ENCODE data around the gene NSMCE1.

NSMCE1 gene

DNA sequence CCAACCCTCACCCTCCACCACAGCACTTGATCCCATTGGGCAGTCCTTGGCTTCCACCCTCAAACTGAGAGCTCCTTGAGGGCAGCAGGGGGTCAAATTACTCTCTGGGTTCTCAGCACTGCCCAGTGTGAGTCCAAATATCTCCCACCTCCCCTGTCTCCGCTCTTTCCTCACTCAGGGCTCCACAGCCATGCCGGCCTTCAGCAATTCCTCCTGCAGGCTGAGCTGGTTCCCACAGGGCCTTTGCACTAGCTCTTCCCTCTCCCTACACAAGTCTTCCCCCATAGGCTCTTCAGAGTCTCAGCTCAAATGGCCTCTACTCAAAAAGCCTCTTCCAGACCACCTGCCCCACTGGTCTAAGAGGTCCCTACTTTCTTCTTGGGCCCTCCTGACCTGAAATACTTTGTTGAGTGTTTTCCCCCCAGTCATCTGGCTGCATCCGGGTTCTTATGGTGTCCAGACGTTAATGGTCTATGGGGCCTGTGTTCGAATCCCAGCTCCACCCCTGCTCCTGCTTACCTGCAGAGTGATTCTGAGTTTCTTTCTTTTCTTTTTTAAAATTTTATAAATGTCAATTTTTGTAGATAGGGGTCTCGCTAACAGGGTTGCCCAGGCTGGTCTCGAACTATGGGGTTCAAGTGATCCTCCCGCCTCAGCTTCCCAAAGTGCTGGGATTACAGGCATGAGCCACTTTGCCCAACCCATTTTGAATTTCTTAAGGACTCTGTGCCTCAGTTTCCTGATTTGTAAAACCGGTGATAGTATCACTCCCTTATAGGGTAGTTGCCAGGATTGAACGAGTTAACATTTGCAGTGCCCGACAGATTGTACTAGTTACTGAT is 44.2 kb upstream of the NSMCE1 start:
- no peak overlapping the region for H3K27ac ChIP-seq
- peaks cover 35% of the 10 kb centered on the region for H4K20me1 ChIP-seq
- peaks cover 34% of the 10 kb centered on the region for H3K4me1 ChIP-seq
- peaks cover 4% of the 10 kb centered on the region; the same call in 1 of the 2 replicates for H3K9me3 ChIP-seq
- no peak for TF ChIP-seq Cebpa-rat (IDR thresholded peaks at IDR 0.05)
- peaks cover 6% of the 10 kb centered on the region; the same call in 1 of the 2 replicates for H3K27me3 ChIP-seq
- H3K9ac ChIP-seq: peak overlapping the region; percentile 86; the same call in 1 of the 2 replicates
- peak overlapping the region; percentile 95 for H3K4me3 ChIP-seq
- H3K4me2 ChIP-seq: peak overlapping the region; percentile 99
- no peaks in the 10 kb centered on the region for H3K36me3 ChIP-seq

DNA sequence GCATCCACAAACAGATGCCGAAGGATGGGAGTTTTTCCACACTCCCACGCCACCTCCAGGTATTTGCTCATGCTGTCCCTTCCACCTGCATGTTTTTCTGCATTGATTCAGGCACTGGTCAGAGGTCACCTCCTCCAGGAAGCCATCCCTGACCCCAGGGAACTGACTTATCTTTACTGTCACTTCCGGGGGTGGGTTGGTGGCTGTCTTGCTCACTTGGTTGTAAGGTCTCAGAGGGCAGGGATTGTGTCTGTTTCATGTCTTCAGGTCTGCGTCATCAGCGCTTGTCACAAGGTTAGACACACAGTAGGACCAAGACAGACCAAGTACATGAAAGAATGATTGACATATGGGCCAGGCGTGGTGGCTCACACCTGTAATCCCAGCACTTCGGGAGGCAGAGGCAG is 43.3 kb upstream of the NSMCE1 start:
- TF ChIP-seq Cebpa-rat (IDR thresholded peaks at IDR 0.05): no peak
- peaks cover 6% of the 10 kb centered on the region; the same call in 1 of the 2 replicates for H3K27me3 ChIP-seq
- no peaks in the 10 kb centered on the region for H3K36me3 ChIP-seq
- H3K27ac ChIP-seq: no peak overlapping the region
- H3K9ac ChIP-seq: no peak overlapping the region
- peaks cover 26% of the 10 kb centered on the region for H4K20me1 ChIP-seq
- H3K9me3 ChIP-seq: peaks cover 4% of the 10 kb centered on the region; the same call in 1 of the 2 replicates
- no peak overlapping the region for H3K4me3 ChIP-seq
- H3K4me2 ChIP-seq: no peak overlapping the region
- H3K4me1 ChIP-seq: peaks cover 28% of the 10 kb centered on the region

DNA sequence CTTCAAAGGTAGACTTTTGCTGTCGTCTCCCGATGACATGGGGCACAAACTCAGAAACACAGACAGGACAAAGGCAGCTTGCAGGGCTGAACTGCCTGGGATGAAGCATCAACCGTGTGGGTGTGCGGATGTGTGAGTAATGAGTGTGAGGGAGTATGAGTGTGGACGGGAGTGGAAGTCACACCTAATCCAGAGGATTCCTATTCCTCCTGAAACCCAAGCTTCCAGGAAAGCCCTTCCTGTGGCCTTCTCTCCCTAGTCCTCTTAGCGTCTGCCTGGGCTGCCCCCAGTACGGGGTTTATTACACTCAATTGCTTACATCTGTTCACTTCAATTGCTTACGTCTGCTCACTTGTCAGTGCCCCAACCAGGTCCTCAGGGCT is 42.9 kb upstream of the NSMCE1 start:
- Histone ChIP-seq H3K4me3 (no peak overlapping the region), H3K4me2 (no peak overlapping the region), H3K27me3 (peaks cover 6% of the 10 kb centered on the region; the same call in 1 of the 2 replicates), H3K9ac (no peak overlapping the region), H3K4me1 (peaks cover 28% of the 10 kb centered on the region), H4K20me1 (peaks cover 21% of the 10 kb centered on the region), H3K36me3 (no peaks in the 10 kb centered on the region), H3K9me3 (peaks cover 4% of the 10 kb centered on the region; the same call in 1 of the 2 replicates), H3K27ac (no peak overlapping the region)
- no peak for TF ChIP-seq Cebpa-rat (IDR thresholded peaks at IDR 0.05)

DNA sequence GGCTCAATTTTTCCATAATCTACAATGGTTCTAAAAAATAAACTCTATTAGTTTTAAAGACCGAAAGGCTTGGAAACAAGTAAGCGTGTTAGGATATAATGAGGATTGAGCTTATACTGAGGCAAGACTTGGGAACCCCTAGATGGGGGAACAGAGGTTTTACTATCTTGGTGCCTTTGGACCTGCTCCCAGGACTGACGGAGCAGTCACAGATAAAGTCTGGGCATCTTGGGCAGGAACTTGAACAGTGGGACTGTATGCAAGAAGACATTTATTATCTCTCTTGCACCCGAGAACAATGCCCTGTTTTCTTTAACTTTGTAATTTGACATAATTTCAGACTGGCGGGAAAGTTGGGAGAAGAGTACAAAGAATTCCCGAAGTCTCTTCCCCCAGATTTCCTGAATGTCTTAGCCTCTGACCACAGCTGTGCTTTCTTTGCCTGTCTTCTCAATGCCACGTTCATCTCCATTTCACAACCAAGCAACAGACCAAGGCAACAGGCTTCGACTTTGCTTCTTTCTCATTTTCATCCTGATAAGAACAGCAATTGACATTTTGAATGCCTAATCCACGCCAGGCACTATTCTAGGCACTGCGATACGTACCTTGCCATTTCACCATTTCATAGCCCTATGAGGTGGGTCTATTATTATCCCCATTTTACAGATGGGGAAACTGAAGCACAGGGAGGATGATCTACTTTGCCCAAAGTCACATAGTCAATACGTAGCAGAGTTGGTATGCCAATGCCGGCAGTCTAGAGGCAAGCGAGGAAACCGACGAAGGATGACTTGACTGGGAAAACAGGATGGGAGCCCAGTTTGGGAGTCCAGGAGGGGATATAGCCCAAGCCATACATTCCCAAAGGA is 42.2 kb upstream of the NSMCE1 start:
- Histone ChIP-seq H3K4me3 (no peak overlapping the region), H3K4me1 (peaks cover 21% of the 10 kb centered on the region), H3K27me3 (peaks cover 6% of the 10 kb centered on the region; the same call in 1 of the 2 replicates), H3K4me2 (no peak overlapping the region), H3K36me3 (no peaks in the 10 kb centered on the region), H3K27ac (no peak overlapping the region), H4K20me1 (peaks cover 15% of the 10 kb centered on the region), H3K9me3 (peaks cover 4% of the 10 kb centered on the region; the same call in 1 of the 2 replicates), H3K9ac (no peak overlapping the region)
- no peak for TF ChIP-seq Cebpa-rat (IDR thresholded peaks at IDR 0.05)

DNA sequence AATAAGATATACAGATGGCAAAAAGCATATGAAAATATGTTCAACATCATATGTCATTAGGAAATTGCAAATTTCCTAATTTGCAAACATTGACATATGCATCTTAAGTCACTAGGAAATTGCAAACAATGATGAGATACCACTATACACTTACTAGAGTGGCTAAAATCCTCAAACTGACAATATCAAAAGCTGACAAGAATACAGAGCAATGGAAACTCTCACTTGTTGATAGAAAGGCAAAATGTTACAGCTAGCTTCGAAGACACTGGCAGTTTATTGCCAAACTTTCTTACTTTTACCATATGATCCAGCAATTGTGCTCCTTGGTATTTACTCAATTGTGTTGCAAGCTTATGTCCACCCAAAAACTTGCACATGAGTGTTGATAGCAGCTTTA is 40.2 kb upstream of the NSMCE1 start:
- Histone ChIP-seq H3K9me3 (peaks cover 4% of the 10 kb centered on the region; the same call in 1 of the 2 replicates), H3K4me3 (no peak overlapping the region), H3K4me1 (peaks cover 5% of the 10 kb centered on the region; the same call in 1 of the 2 replicates), H3K9ac (no peak overlapping the region), H3K27ac (no peak overlapping the region), H3K36me3 (no peaks in the 10 kb centered on the region), H3K27me3 (no peaks in the 10 kb centered on the region), H3K4me2 (no peak overlapping the region), H4K20me1 (no peaks in the 10 kb centered on the region)
- no peak for TF ChIP-seq Cebpa-rat (IDR thresholded peaks at IDR 0.05)

DNA sequence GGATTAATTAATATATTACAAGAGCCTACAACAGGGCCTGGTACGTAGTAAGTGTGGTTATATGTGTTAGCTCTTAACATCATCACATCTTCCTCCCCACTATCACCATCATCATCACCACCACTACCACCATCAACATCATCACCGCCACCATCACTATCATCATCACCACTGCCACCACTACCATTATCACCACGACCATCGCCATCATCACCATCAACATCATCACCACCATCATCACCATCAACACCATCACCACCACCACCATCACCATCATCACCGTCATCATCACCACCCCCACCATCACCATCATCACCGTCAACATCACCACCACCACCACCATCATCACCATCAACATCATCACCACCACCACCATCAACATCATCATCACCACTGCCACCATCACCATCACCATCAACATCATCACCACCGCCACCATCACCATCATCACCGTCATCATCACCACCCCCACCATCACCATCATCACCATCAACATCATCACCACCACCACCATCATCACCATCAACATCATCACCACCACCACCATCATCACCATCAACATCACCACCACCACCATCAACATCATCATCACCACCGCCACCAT is 37.4 kb upstream of the NSMCE1 start:
- peaks cover 4% of the 10 kb centered on the region; the same call in 1 of the 2 replicates for H3K9me3 ChIP-seq
- no peaks in the 10 kb centered on the region for H3K36me3 ChIP-seq
- H3K4me3 ChIP-seq: no peak overlapping the region
- no peak overlapping the region for H3K4me2 ChIP-seq
- H3K27ac ChIP-seq: no peak overlapping the region
- H3K9ac ChIP-seq: no peak overlapping the region
- H3K27me3 ChIP-seq: no peaks in the 10 kb centered on the region
- no peaks in the 10 kb centered on the region for H4K20me1 ChIP-seq
- 0 out of 2 replicates have a peak, but pooled peaks cover 5% of the 10 kb centered on the region for H3K4me1 ChIP-seq
- TF ChIP-seq Cebpa-rat (IDR thresholded peaks at IDR 0.05): no peak

DNA sequence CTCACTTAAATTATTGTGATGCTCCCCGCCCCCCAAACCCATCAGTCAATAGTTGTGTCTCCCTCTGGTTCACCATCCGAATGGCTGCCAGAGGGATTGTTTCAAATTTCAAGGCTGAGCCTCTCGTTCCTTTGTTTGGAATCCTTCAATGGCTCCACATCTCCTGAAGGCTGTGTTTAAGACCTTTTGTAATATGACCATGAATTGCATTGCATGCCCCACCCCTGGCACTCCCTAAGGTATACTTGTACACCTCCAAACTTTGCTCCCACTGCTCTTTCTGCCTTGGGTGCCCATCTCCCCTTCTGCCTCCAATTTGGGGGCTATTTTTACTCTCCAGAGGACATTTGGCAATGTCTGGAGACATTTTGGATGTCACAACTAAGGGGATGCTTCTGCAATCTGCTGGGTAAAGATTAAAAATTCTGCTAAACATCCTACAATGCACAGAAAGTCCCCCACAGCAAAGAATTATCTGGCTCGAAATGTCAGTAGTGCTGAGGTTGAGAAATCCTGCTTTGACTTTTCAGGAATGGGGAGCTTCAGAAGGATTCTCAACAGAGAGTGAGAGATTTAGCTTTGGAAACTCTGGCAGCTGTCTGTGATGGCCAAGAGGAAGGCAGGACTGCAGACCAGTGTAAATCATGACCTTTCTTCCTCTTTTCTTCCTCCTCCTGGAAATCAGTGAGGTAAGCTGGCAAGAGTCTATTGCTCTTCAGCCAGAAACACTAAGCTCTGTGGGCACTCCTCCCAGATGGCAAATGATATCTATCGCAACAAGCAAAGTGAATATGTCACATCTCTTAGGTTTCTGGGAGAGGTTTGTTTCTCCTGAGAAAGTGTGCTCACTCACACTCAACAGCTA is 36.5 kb upstream of the NSMCE1 start:
- Histone ChIP-seq H3K27ac (no peak overlapping the region), H3K9ac (no peak overlapping the region), H3K4me1 (0 out of 2 replicates have a peak, but pooled peaks cover 5% of the 10 kb centered on the region), H3K4me3 (no peak overlapping the region), H3K27me3 (no peaks in the 10 kb centered on the region), H4K20me1 (no peaks in the 10 kb centered on the region), H3K9me3 (peaks cover 4% of the 10 kb centered on the region; the same call in 1 of the 2 replicates), H3K36me3 (no peaks in the 10 kb centered on the region), H3K4me2 (no peak overlapping the region)
- no peak for TF ChIP-seq Cebpa-rat (IDR thresholded peaks at IDR 0.05)

DNA sequence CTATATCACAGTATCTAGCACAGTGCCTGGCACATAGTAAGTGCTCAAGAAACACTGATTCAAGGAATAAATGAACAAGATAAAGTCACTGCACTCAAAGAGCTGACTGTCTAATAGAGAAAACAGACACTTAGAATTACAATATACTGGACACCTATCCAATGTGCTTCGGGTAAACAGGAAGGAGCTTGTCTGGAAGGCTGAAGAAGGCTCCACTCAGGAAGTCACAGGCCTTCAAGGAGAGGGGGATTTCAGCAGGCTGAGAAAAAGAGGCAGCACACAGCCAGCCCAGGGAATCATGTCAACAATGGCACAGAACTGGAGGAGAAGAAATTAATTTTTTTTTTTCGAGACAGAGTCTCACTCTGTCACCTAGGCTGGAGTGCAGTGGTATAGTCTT is 35.5 kb upstream of the NSMCE1 start:
- Histone ChIP-seq H3K27ac (no peak overlapping the region), H4K20me1 (no peaks in the 10 kb centered on the region), H3K9me3 (peaks cover 4% of the 10 kb centered on the region; the same call in 1 of the 2 replicates), H3K4me2 (no peak overlapping the region), H3K27me3 (no peaks in the 10 kb centered on the region), H3K9ac (no peak overlapping the region), H3K36me3 (no peaks in the 10 kb centered on the region), H3K4me3 (no peak overlapping the region), H3K4me1 (0 out of 2 replicates have a peak, but pooled peaks cover 5% of the 10 kb centered on the region)
- TF ChIP-seq Cebpa-rat (IDR thresholded peaks at IDR 0.05): no peak

All from BLaER1 (cell line).